Mucosa of descending colon (tissue), 3 donors: ENCODE results near the gene TIAL1. TPM values are rescaled to one million over a fixed set of nuclear protein-coding genes. Genes with fewer than 3 reads are reported as not detected.

ENCODE experiments used
- ATAC-seq: fragments of 200-7000 bp; cut with Tn5 transposase; one replicate; pipeline ENCODE4 v1.9.1; 2020; ENCODE audit warnings: mild to moderate bottlenecking, moderate library complexity
- DNase-seq, 3 donors: peaks; one replicate each; pipeline ENCODE4 v3.0.0-alpha.2; 2020
- H3K36me3 ChIP-seq: fragments of 200-600 bp; one replicate; pipeline ENCODE4 v1.8.0; 2021; ENCODE audit warnings: low read depth, mild to moderate bottlenecking
- H3K4me1 ChIP-seq: fragments of 200-600 bp; one replicate; pipeline ENCODE4 v1.8.0; 2021; ENCODE audit warnings: low read depth, mild to moderate bottlenecking
- H3K4me3 ChIP-seq: fragments of 200-600 bp; one replicate; pipeline ENCODE4 v1.8.0; 2021; ENCODE audit warnings: mild to moderate bottlenecking
- H3K9me3 ChIP-seq: fragments of 200-600 bp; one replicate; pipeline ENCODE4 v1.8.0; 2021; ENCODE audit warnings: mild to moderate bottlenecking
- intact Hi-C, 2 donors: fragments of 100-400 bp; cut with DNase I in 1 of 2; cut with micrococcal nuclease in 1 of 2; formaldehyde crosslinking; loops; one replicate each; pipeline versions ENCODE4 v1.11.0 to v1.11.1; 2022; cut with DNase I, micrococcal nuclease
- total RNA-seq, 3 donors: library from RNA; stranded (reverse); fragmentation: NEBNext Ultra II Directional in 2 of 3; extraction: Animal tissue kit (Norgen Biotek cat#: 25700) in 2 of 3; gene quantifications; one replicate each; pipeline versions ENCODE4 v1.2.1 to v1.2.4, GENCODE V29; 2021 to 2023
- TF ChIP-seq, protein P1 (sequence below): fragments of 200-600 bp; IDR thresholded peaks from one replicate; pipeline ENCODE4 v1.8.0; 2022; ENCODE audit warnings: antibody characterized with exemption, mild to moderate bottlenecking
- donor health status: DM: no; HTN: no; CAD: no; lungs with moderate emphysema.
- donor health status: DM: no; HTN: no; CAD: no.
- donor health status: DM: no; HTN: yes; CAD: no.

The TIAL1 gene
- total RNA-seq, 3 donors from 2014 or later: 85.6 to 122 (median 101) TPM

DNA sequence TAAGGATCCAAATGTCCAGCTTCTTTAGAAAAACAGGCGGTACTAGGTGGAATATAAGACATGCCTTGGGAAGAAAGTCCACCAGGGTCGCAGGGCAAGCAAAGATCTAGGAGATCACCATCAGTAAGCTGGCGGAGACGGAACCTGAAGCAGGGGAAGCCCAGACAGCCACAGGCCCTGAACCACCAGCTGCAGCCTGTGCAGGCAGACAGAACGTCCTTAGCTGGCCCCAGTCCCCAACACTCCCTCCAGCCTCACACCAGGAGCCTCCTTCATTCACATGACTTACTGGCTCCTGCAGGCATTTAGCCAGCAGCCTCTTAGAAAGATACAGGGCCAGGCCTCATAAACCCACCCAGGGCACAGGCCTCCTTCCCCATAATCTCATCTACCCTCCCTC lies 71.6 kb downstream of the TIAL1 start:
- no peaks in the 10 kb centered on the region for H3K9me3 ChIP-seq
- peak in 1 of 3 donors; percentile 27 for DNase-seq
- no peaks in the 10 kb centered on the region for H3K36me3 ChIP-seq
- intact Hi-C loops: no loop called here
- H3K4me1 ChIP-seq: no peaks in the 10 kb centered on the region
- ATAC-seq: no peak
- no peak overlapping the region for H3K4me3 ChIP-seq
- TF ChIP-seq, protein P1, sequence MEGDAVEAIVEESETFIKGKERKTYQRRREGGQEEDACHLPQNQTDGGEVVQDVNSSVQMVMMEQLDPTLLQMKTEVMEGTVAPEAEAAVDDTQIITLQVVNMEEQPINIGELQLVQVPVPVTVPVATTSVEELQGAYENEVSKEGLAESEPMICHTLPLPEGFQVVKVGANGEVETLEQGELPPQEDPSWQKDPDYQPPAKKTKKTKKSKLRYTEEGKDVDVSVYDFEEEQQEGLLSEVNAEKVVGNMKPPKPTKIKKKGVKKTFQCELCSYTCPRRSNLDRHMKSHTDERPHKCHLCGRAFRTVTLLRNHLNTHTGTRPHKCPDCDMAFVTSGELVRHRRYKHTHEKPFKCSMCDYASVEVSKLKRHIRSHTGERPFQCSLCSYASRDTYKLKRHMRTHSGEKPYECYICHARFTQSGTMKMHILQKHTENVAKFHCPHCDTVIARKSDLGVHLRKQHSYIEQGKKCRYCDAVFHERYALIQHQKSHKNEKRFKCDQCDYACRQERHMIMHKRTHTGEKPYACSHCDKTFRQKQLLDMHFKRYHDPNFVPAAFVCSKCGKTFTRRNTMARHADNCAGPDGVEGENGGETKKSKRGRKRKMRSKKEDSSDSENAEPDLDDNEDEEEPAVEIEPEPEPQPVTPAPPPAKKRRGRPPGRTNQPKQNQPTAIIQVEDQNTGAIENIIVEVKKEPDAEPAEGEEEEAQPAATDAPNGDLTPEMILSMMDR: no peak

DNA sequence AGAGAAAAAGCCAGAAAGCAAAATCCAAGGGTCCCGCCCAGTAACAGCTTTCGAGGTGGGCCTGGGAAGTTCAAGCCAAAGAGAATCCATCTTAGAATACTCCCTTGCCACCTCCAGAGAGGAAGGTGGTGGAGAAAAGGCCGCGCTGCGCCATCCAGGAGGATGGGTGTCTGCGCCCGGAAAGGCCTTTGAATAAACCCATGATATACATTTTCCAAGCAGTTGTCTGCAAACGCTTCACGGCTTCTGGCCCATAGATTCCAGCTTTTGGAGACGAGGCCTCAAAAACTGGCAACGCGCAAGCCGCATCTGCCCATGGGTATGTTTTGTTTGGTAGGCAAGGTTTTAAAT lies 72.1 kb downstream of the TIAL1 start:
- TF ChIP-seq, protein P1: no peak
- DNase-seq (no peak), ATAC-seq (no peak)
- H3K36me3 ChIP-seq: no peaks in the 10 kb centered on the region
- H3K9me3 ChIP-seq: no peaks in the 10 kb centered on the region
- no peaks in the 10 kb centered on the region for H3K4me1 ChIP-seq
- intact Hi-C loops: no loop called here
- no peak overlapping the region for H3K4me3 ChIP-seq

DNA sequence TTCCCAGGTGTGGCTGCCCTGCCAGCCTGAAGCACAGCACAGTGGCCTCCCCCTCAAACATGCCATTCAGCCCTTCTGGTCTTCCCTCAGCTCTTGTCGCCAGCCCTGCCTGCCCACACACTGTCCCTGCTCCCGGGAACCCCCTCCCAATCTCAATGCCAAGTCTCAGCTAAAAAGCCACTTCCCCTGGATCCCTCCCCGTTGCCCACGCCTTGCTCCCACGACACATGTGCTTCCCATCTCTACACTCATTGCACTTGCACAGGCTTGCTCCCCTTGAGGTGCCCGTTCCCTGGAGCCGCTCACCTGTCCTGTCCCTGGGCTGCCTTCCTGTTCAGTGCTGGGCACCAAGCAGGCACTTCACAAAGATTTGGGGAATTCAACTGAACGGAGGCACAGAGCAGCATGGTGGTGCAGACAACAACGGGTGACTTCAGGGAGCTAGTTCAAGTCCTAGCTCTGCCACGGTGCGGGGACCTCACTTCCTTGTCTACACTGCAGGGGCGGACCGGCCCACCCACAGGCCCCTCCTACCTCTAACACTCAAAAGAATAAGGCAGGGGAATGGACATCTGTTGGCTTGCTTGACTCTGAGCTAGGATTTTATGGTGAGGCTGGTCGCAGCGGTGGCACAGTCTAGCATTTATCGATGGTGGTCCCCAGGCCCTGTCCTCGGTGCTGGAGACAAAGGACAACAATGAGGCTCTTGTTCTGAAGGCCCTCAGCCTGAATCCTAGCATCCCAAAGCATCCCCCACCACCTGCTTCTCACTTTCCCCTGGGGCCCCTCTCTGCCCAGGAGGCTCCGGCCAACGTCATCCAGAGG lies 72.7 kb downstream of the TIAL1 start:
- Histone ChIP-seq H3K9me3 (no peaks in the 10 kb centered on the region), H3K4me3 (no peak overlapping the region), H3K4me1 (no peaks in the 10 kb centered on the region), H3K36me3 (no peaks in the 10 kb centered on the region)
- DNase-seq (peak in 1 of 3 donors; percentile 25), ATAC-seq (no peak)
- intact Hi-C loops: no loop called here
- TF ChIP-seq, protein P1: no peak

Other genes starting within 250 kb of the TIAL1 start
- 10 to 100 TPM; 14.9 to 68.8 (median 19.2) TPM for gene RGS10, start 54.2 kb downstream of the TIAL1 start, total RNA-seq
- gene BAG3, start 54.4 kb upstream of the TIAL1 start, total RNA-seq: 10 to 100 TPM; 15.4 to 55.9 (median 26.3) TPM
- gene INPP5F, start 129.1 kb upstream of the TIAL1 start, total RNA-seq: 10 to 100 TPM; 12.5 to 19.9 (median 13.2) TPM